Ecto neural progenitor cell (in vitro differentiated cells): ENCODE data around the gene ZMIZ1.

ENCODE experiments used
- DNase-seq: peaks from one replicate; pipeline ENCODE4 v3.0.0-alpha.2; 2018; ENCODE audit warnings: low spot score

ZMIZ1 gene

GRCh38 chr10:79116801-79117723 is 48.3 kb downstream of the ZMIZ1 start:
- no peak for DNase-seq

- no peak for DNase-seq
These were observed 49.8 kb downstream of the ZMIZ1 start for GRCh38 chr10:79118286-79119202.

DNA sequence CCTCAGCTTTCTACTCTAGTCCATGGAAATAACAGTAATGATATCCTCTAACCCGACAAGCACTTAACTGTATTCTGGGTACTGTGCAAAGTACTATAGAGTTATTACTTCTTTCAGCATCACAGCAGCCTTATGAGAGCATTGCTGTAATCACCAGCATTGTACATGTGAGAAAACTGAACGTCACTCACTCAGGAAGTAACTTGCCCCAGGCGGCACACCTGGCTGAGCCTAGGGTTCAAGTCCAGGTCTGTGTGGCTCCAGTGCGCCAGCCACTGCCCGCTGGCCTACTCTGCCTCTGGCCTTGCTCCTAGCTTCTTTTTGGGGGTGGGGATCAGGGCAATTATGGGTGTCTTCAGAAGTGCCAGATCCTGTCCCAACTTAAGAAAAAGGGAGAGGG is 50.5 kb downstream of the ZMIZ1 start:
- no peak for DNase-seq

DNA sequence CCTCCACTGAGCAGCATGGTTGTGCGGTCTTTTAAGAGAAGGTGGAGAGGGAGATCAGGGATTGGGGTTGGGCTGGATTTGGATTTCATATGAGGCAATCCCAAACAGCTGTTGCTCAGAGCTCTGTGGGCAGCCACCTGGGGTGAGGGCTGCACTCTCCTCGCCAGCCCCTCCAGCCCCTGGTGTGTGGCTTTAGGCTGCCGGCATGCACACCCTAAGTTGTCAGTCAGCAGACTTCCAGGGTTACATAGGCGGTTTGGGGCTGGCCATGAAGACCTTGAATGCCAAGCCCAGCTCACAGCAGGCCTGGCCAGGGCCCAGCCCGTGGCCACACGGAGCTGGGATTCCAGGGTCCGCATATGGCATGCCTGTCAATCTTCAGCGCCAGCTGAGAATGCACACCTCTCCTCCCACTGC is 54.8 kb downstream of the ZMIZ1 start:
- DNase-seq = no peak

DNA sequence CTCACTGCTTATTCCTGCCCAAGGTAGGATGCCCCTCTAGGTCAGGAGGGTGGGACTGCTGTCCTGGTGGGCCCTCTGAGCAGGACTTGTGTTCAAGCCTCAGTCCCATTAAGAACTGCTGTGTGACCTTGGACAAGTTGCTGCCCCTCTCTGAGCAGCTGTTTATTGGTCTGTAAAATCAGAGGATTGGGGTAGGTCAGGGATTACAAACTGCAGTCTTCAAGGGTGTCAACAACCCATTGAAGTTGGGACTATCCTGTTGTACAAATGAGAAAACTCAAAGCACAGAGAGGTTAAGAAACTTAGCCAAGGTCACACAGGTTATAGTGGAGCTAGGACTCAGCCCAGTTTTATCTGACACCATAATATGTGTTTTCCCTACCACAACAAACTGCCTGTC is 55.3 kb downstream of the ZMIZ1 start:
- no peak for DNase-seq

- DNase-seq = no peak
These were observed 56.3 kb downstream of the ZMIZ1 start for GRCh38 chr10:79125092-79125491.

- DNase-seq = no peak
These were observed 57.8 kb downstream of the ZMIZ1 start for GRCh38 chr10:79126351-79127080.

GRCh38 chr10:79127151-79127961 is 58.6 kb downstream of the ZMIZ1 start:
- no peak for DNase-seq

- no peak for DNase-seq
These were observed 59.6 kb downstream of the ZMIZ1 start for GRCh38 chr10:79128241-79128922.

- DNase-seq = no peak
These were observed 60.1 kb downstream of the ZMIZ1 start for GRCh38 chr10:79128923-79129305.

DNA sequence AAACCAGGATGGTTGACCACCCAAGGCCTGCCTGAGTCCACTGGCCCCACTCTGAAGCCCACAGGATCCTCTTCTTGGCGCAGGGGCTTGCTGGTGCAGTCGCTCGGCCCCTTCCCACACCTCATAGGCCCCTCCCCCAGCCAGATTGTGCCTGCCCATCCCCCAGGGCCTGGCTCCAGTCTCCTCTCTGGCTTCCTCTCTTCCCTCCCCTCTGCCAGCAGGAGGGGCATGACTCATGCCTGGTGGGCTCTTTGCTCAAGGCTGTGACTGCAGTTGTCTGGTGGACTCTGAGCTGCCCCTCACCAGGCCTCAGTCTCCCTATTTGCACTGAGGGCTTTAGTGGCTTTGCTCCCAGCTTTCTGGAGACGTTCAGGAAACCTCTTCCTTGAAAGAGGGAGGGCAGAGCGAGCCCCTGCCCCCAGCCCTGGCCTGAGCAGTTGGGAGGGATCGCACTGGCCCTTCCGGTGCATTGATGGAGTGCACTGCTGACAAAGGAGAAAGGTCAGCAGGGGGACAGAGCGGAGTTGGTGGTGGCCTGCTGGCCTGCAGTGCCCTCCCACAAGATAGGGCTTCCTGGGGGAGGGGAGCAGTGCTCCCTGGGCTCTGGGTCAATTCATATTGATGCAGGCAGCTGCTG is 60.7 kb downstream of the ZMIZ1 start:
- DNase-seq = peak; percentile 86

GRCh38 chr10:79130255-79130654 is 61.5 kb downstream of the ZMIZ1 start:
- no peak for DNase-seq

GRCh38 chr10:79130846-79131245 is 62.1 kb downstream of the ZMIZ1 start:
- DNase-seq = no peak

- no peak for DNase-seq
These were observed 63.3 kb downstream of the ZMIZ1 start for GRCh38 chr10:79131836-79132631.

GRCh38 chr10:79132681-79133381 is 64.1 kb downstream of the ZMIZ1 start:
- no peak for DNase-seq

DNA sequence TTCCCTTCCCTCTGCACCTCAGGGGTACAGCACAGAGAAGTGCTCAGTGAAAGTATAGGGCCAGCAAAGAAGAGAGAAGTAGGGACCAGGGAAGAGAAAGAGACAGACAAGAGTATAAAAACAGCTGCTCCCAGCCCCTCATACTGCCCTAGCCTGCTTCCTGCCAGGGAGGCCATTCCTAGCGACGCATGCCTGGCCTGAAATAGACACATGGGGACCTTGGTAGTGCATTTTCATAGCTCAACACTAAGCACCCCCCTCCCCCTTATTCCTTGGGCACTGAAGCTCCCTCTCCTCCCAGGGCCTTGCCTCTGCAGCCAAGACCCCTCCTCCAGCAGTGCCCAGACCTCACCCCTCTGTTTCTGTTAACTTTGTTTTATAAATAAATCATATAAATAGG is 64.7 kb downstream of the ZMIZ1 start:
- no peak for DNase-seq

DNA sequence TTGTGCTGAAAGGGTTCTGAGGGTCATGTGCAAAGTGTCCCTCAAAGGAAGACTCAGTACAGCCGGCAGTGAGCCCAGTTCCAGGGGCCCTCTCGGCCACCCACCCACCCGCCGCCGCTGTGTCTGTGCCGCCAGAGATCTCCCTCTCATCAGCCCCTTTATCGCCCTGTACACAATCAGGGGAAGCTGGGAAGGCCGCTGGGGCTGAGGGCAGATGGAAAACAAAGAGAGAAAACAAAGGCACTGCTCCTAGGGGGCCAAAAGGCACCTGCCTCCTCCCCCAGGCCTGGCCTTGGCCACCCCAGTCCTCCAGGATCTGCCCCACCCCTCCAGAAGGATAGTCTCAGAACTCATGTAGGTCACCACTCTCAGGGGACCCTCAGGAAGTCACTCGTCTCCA is 67.0 kb downstream of the ZMIZ1 start:
- no peak for DNase-seq

GRCh38 chr10:79136236-79137005 is 67.7 kb downstream of the ZMIZ1 start:
- DNase-seq = no peak
